AG04450 (cell line): ENCODE measurements around the gene GNAS-AS1. TPM values are rescaled to one million over a fixed set of nuclear protein-coding genes. Genes with fewer than 3 reads are reported as not detected.

ENCODE experiments used
- CTCF ChIA-PET: fragments of 300-600, 350-600 bp; formaldehyde crosslinking; extraction: SDS; loops from one replicate; lab custom pipeline; 2022; ENCODE audit warnings: antibody characterized with exemption, inconsistent platforms; lab: Charles Lee
- POLR2A ChIA-PET: fragments of 350-600 bp; formaldehyde crosslinking; extraction: SDS; loops from one replicate; lab custom pipeline; 2021; ENCODE audit warnings: antibody characterized with exemption, inconsistent platforms; lab: Yijun Ruan, JAX
- DNase-seq: peaks from one replicate; pipeline ENCODE4 v3.0.0-alpha.2; 2011; ENCODE audit warnings: low read depth, low spot score
- H3K27ac ChIP-seq: one replicate; pipeline ENCODE4 v1.5.1; 2012; ENCODE audit warnings: low read depth, low read length, control low read depth
- H3K27me3 ChIP-seq: one replicate; pipeline ENCODE4 v1.6.0; 2012; ENCODE audit warnings: low read length; ENCODE audit not compliant: control insufficient read depth, insufficient read depth
- H3K4me3 ChIP-seq: 2 replicates; pipeline ENCODE4 v1.5.1; 2011; ENCODE audit warnings: mild to moderate bottlenecking, low read depth, low read length, control low read depth
- H3K9me3 ChIP-seq: 2 replicates; pipeline ENCODE4 v1.5.1; 2012; ENCODE audit warnings: low read length; ENCODE audit not compliant: control insufficient read depth, insufficient read depth
- polyA plus RNA-seq: library from polyadenylated mRNA; depleted of rRNA; stranded (reverse); fragments of >200 nt; gene quantifications from 2 replicates; pipeline ENCODE4 v1.2.3, GENCODE V29; 2011
- TF ChIP-seq, protein P1 (sequence below): IDR thresholded peaks from 2 replicates; pipeline ENCODE4 v1.5.1; 2011; ENCODE audit warnings: low read depth, low read length, control low read depth, inconsistent platforms

GNAS-AS1 gene
- polyA plus RNA-seq, 1 experiment: 0.52 TPM

DNA sequence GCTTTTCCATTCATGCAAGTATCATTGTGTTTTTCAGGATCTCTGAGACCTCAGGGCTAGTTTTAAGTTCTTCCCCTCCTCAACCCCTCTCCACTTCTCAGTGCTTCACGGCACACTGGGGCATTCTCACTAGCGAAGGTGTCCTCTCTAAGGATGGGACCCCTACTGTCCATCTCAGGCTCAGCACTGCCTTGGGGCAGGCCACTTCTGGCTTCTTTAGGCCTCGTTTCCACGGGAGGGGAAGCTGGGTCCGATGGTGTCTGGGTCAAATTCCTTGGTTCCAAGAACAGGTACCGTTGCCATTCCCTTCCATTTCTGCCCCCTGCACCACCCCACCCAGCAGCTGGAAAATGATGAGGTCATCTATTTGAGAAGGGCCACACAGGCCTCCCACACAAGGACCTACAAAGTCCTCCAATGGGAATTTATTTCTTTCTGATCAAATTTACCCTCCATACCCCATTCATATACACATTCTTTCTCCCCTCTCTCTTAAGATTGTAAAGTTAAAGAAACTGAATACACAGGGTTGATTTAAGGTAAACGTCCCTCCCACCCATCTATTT is 19.0 kb upstream of the GNAS-AS1 start:
- DNase-seq: no peak
- Histone ChIP-seq H3K27ac (no peak overlapping the region), H3K4me3 (no peak overlapping the region), H3K27me3 (peaks cover 10% of the 10 kb centered on the region), H3K9me3 (peaks cover 3% of the 10 kb centered on the region; the same call in 1 of the 2 replicates)
- TF ChIP-seq, protein P1, sequence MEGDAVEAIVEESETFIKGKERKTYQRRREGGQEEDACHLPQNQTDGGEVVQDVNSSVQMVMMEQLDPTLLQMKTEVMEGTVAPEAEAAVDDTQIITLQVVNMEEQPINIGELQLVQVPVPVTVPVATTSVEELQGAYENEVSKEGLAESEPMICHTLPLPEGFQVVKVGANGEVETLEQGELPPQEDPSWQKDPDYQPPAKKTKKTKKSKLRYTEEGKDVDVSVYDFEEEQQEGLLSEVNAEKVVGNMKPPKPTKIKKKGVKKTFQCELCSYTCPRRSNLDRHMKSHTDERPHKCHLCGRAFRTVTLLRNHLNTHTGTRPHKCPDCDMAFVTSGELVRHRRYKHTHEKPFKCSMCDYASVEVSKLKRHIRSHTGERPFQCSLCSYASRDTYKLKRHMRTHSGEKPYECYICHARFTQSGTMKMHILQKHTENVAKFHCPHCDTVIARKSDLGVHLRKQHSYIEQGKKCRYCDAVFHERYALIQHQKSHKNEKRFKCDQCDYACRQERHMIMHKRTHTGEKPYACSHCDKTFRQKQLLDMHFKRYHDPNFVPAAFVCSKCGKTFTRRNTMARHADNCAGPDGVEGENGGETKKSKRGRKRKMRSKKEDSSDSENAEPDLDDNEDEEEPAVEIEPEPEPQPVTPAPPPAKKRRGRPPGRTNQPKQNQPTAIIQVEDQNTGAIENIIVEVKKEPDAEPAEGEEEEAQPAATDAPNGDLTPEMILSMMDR: no peak
- CTCF ChIA-PET: interaction anchor here (0.6 to 2.1 kb wide), 48 partner anchors 8 to 1116 kb away, joined by 3 to 26 read pairs (median 5); no protein-coding TSS in a partner anchor
- POLR2A ChIA-PET: interaction anchor here (1.0 to 1.3 kb wide), 2 partner anchors 162 to 352 kb away, joined by 3 to 4 read pairs; partner anchors contain the start of gene ATP5F1E

DNA sequence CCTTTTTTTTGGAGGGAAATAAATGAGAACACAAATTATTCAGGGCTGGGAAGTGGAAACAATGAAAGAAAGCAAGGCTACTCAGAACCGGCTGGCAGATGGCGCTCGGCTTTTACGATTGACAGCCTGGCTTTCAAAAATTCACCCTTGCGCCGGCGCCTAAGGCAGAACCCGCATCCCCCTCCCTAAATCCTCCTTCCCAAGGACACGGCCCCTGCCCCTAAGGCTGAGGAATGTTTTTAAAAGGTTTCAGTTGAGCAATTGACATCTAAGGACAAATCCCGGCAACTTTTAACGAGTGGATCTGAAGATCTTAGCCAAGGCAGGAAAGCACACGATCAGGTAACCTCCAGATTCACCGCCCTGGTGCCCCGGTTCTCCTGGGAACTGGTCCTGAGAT is 18.1 kb upstream of the GNAS-AS1 start:
- H3K27me3 ChIP-seq: peaks cover 12% of the 10 kb centered on the region
- TF ChIP-seq, protein P1: peak; percentile 26; the same call in 1 of the 2 replicates
- DNase-seq: no peak
- no peak overlapping the region for H3K4me3 ChIP-seq
- H3K27ac ChIP-seq: no peak overlapping the region
- POLR2A ChIA-PET: no interaction called here
- CTCF ChIA-PET: interaction anchor here (1.4 to 2.1 kb wide), 7 partner anchors 11 to 355 kb away, joined by 5 to 26 read pairs (median 8); no protein-coding TSS in a partner anchor
- H3K9me3 ChIP-seq: peaks cover 3% of the 10 kb centered on the region; the same call in 1 of the 2 replicates

DNA sequence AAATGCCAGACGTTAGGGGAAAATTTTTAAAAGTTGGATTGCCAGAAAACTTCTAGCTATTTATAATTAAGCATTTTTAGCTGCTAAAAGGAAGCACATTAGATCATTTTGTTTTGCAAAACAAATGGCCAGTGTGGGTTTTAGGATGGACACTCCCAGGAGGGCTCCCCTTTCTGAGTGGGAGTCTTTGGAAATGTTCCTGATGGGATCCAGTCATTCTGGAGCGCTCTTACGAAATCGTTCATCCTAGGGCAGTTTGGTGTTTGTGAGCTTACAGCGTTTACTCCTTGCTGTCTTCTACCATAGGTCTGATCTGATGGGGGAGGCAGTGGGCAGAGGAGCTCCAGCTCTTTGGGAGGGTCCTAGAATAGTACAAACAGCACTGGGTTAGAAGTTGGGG is 16.5 kb upstream of the GNAS-AS1 start:
- no peak for DNase-seq
- Histone ChIP-seq H3K9me3 (peaks cover 3% of the 10 kb centered on the region; the same call in 1 of the 2 replicates), H3K4me3 (no peak overlapping the region), H3K27ac (no peak overlapping the region), H3K27me3 (peaks cover 16% of the 10 kb centered on the region)
- ChIA-PET CTCF (interaction anchor here (0.8 to 3.3 kb wide), 8 partner anchors 9 to 628 kb away, joined by 3 to 25 read pairs (median 4); no protein-coding TSS in a partner anchor), POLR2A (no interaction called here)
- TF ChIP-seq, protein P1: no peak

DNA sequence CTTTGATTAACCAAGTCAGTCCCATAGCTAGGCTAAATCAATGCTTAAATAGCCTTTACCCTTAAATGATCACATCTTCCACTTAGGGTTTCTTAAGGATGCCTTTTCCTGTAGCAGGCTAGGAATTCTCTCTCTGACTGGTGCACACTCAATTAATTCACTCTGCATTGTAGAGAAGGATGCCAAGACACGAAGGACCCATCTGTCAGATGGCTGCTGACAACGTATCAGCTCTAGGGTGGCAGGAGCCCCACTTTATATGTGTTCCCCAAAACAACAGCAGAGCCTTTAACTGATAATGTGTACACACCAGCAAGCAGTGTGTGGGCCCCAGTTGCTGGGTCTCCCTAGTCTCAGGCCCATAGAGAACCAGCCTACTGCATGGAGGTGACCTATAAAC is 15.1 kb upstream of the GNAS-AS1 start:
- Histone ChIP-seq H3K4me3 (no peak overlapping the region), H3K27me3 (peaks cover 21% of the 10 kb centered on the region), H3K27ac (no peak overlapping the region), H3K9me3 (no peaks in the 10 kb centered on the region)
- TF ChIP-seq, protein P1: no peak
- no peak for DNase-seq
- ChIA-PET POLR2A (no interaction called here), CTCF (interaction anchor here (3.3 kb wide), 1 partner anchor 357 kb away, joined by 25 read pairs; no protein-coding TSS in a partner anchor)

DNA sequence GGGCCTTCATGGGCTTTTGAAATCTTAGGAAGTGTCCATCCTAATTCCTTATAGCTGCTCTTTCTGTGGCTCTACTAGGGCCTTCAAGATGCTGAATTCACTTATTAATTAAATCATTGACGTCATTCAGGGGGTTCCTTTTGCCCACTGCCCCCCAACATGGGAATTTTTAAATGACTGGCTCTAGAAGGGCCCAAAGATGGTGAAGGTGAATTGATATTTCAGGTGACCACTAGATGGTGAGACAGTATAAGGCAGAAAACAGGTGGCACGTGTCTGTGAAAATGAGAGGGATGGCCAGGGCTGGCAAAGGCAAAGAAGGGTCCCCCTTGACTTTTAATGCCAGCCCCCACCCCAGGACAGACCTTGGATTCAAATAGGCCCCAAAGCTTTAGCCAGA is 13.6 kb upstream of the GNAS-AS1 start:
- POLR2A ChIA-PET: no interaction called here
- Histone ChIP-seq H3K9me3 (no peaks in the 10 kb centered on the region), H3K27me3 (peaks cover 25% of the 10 kb centered on the region), H3K27ac (no peak overlapping the region), H3K4me3 (no peak overlapping the region)
- CTCF ChIA-PET: no interaction called here
- no peak for DNase-seq
- TF ChIP-seq, protein P1: 0 out of 2 replicates have a peak, but pooled peaks have one; percentile 21
